Erythroblast (primary cell): Measurements from ENCODE around the gene ANXA4.

ENCODE experiments used
- DNase-seq, 2 experiments: peaks; one replicate each; lab custom pipeline; 2025; lab: John Stamatoyannopoulos, UW
- GATA1 ChIP-seq: IDR thresholded peaks from 2 replicates; pipeline ENCODE4 v1.6.1; 2011; ENCODE audit warnings: low read depth, mild to moderate bottlenecking, control low read depth, low read length, moderate library complexity
- POLR2A ChIP-seq: IDR thresholded peaks from 2 replicates; pipeline ENCODE4 v1.6.1; 2011; ENCODE audit warnings: mild to moderate bottlenecking, low read length

Gene ANXA4

GRCh38 chr2:69741575-69742321 is at the start of gene ANXA4:
Gene ANXA4 (plus strand): TSS chr2:69742134. CDS start chr2:69781566, 39,432 bp downstream.
- TF ChIP-seq POLR2A (peak; percentile 21), GATA1 (no peak)
- peak; percentile 60 to 74 for DNase-seq

- no peak for DNase-seq
- no peak for TF ChIP-seq GATA1
- no peak for TF ChIP-seq POLR2A
These were observed 49.5 kb upstream of the ANXA4 start for GRCh38 chr2:69692424-69692823.

GRCh38 chr2:69693059-69693774 is 48.7 kb upstream of the ANXA4 start:
- TF ChIP-seq GATA1 (no peak), POLR2A (no peak)
- DNase-seq, result no peak

- TF ChIP-seq POLR2A (no peak), GATA1 (no peak)
- DNase-seq, result no peak
These were observed 48.0 kb upstream of the ANXA4 start for GRCh38 chr2:69693775-69694450.

- DNase-seq, result no peak
- TF ChIP-seq POLR2A, result no peak
- TF ChIP-seq GATA1, result no peak
These were observed 46.8 kb upstream of the ANXA4 start for GRCh38 chr2:69694894-69695849.

- no peak for TF ChIP-seq POLR2A
- TF ChIP-seq GATA1, result no peak
- DNase-seq, result no peak
These were observed 46.1 kb upstream of the ANXA4 start for GRCh38 chr2:69695850-69696216.

- no peak for DNase-seq
- TF ChIP-seq GATA1 (no peak), POLR2A (no peak)
These were observed 41.6 kb upstream of the ANXA4 start for GRCh38 chr2:69700381-69700780.

GRCh38 chr2:69701100-69701945 is 40.6 kb upstream of the ANXA4 start:
- DNase-seq, result no peak

GRCh38 chr2:69703189-69703588 is 38.7 kb upstream of the ANXA4 start:
- no peak for DNase-seq
- TF ChIP-seq POLR2A (no peak), GATA1 (no peak)

More at GRCh38 chr2:69701100-69701945, 40.6 kb upstream of the ANXA4 start:
- no peak for TF ChIP-seq GATA1
- TF ChIP-seq POLR2A, result no peak

- TF ChIP-seq POLR2A (no peak), GATA1 (no peak)
- no peak for DNase-seq
These were observed 37.5 kb upstream of the ANXA4 start for GRCh38 chr2:69704446-69704845.

- DNase-seq, result no peak
- TF ChIP-seq POLR2A (no peak), GATA1 (no peak)
These were observed 32.6 kb upstream of the ANXA4 start for GRCh38 chr2:69709290-69709689.

GRCh38 chr2:69711971-69712370 is 30.0 kb upstream of the ANXA4 start:
- no peak for DNase-seq
- TF ChIP-seq POLR2A (no peak), GATA1 (no peak)
